Measurements from ENCODE around the gene P2RX2.

GRCh38 chr12:132641811-132642650, 23.5 kb downstream of the P2RX2 start:
- TF ChIP-seq POLR2A (IDR thresholded peaks at IDR 0.05): no peak
- no peak for TF ChIP-seq CTCF (IDR thresholded peaks at IDR 0.05)
- no peak for TF ChIP-seq POLR2AphosphoS5 (IDR thresholded peaks at IDR 0.05)
